GM23338 (cell line): Measurements from ENCODE around the gene CMIP. TPM values are rescaled to one million over a fixed set of nuclear protein-coding genes. Genes with fewer than 3 reads are reported as not detected.

ENCODE experiments used
- ATAC-seq: fragments of 200-7000 bp; cut with Tn5 transposase; 3 replicates; pipeline ENCODE4 v1.9.1; 2020
- DNase-seq: peaks from one replicate; pipeline ENCODE4 v3.0.0-alpha.2; 2015; ENCODE audit warnings: low spot score
- H2AFZ ChIP-seq: fragments of 200-600 bp; sonication (generic); 2 replicates; pipeline ENCODE4 v1.8.0; 2016; ENCODE audit warnings: antibody characterized with exemption, mild to moderate bottlenecking, moderate library complexity
- H3F3A ChIP-seq: fragments of 200-600 bp; sonication (generic); replicated peaks from 2 replicates; pipeline ENCODE4 v1.8.0; 2017; ENCODE audit warnings: antibody characterized with exemption, mixed run types, low read depth
- H3K27ac ChIP-seq: fragments of 200-600 bp; sonication (generic); 2 replicates; pipeline ENCODE4 v1.6.1; 2016; ENCODE audit warnings: low read depth
- H3K27me3 ChIP-seq: fragments of 200-600 bp; sonication (generic); 2 replicates; pipeline ENCODE4 v1.8.0; 2016; ENCODE audit warnings: mild to moderate bottlenecking, mixed run types, moderate library complexity; ENCODE audit not compliant: insufficient read depth
- H3K36me3 ChIP-seq: fragments of 200-600 bp; sonication (generic); 2 replicates; pipeline ENCODE4 v1.8.0; 2016; ENCODE audit warnings: mild to moderate bottlenecking; ENCODE audit not compliant: insufficient read depth
- H3K4me1 ChIP-seq: fragments of 200-600 bp; sonication (generic); 2 replicates; pipeline ENCODE4 v1.8.0; 2016; ENCODE audit warnings: mild to moderate bottlenecking, moderate library complexity; ENCODE audit not compliant: insufficient read depth
- H3K4me2 ChIP-seq: fragments of 200-600 bp; sonication (generic); 2 replicates; pipeline ENCODE4 v1.7.1; 2017; ENCODE audit warnings: mixed run types
- H3K4me3 ChIP-seq: fragments of 200-600 bp; sonication (generic); 2 replicates; pipeline ENCODE4 v1.6.1; 2016; ENCODE audit warnings: mixed run types
- H3K79me2 ChIP-seq: fragments of 200-600 bp; sonication (generic); replicated peaks from 2 replicates; pipeline ENCODE4 v1.8.0; 2017; ENCODE audit warnings: mild to moderate bottlenecking; ENCODE audit not compliant: insufficient read depth
- H3K9me2 ChIP-seq: fragments of 200-600 bp; sonication (generic); 2 replicates; pipeline ENCODE4 v1.8.0; 2017; ENCODE audit not compliant: insufficient read depth
- H4K20me1 ChIP-seq: fragments of 200-600 bp; sonication (generic); replicated peaks from 2 replicates; pipeline ENCODE4 v1.8.0; 2017; ENCODE audit warnings: mild to moderate bottlenecking; ENCODE audit not compliant: insufficient read depth
- H3K27ac Mint-ChIP-seq: 2 replicates; pipeline ENCODE4 v1.8.0; 2020; ENCODE audit warnings: inconsistent platforms, mild to moderate bottlenecking, moderate library complexity, mixed read lengths
- H3K27me3 Mint-ChIP-seq: 3 replicates; pipeline ENCODE4 v1.8.0; 2022; ENCODE audit warnings: low read depth, mild to moderate bottlenecking, moderate library complexity, mixed read lengths, inconsistent platforms; ENCODE audit not compliant: insufficient read depth, poor library complexity
- H3K36me3 Mint-ChIP-seq: 3 replicates; pipeline ENCODE4 v1.8.0; 2021; ENCODE audit warnings: low read depth, mild to moderate bottlenecking, inconsistent platforms, moderate library complexity, mixed read lengths
- H3K4me1 Mint-ChIP-seq: 3 replicates; pipeline ENCODE4 v1.8.0; 2020; ENCODE audit warnings: mild to moderate bottlenecking, inconsistent platforms, mixed read lengths
- H3K4me3 Mint-ChIP-seq: 3 replicates; pipeline ENCODE4 v1.8.0; 2021; ENCODE audit warnings: moderate library complexity, mild to moderate bottlenecking, inconsistent platforms, mixed read lengths
- H3K9me3 Mint-ChIP-seq: 3 replicates; pipeline ENCODE4 v1.8.0; 2020; ENCODE audit warnings: moderate library complexity, mild to moderate bottlenecking, inconsistent platforms, mixed read lengths
- CREB1 ChIP-seq: fragments of 250-450 bp; sonication (Bioruptor Pico); IDR thresholded peaks from 2 replicates; pipeline ENCODE4 v1.5.0; 2020; ENCODE audit warnings: low read depth, mild to moderate bottlenecking, moderate library complexity
- EZH2 ChIP-seq: fragments of 200-600 bp; sonication (generic); IDR thresholded peaks from one replicate; pipeline ENCODE4 v1.8.0; 2017; ENCODE audit warnings: antibody characterized with exemption, mild to moderate bottlenecking, low read depth; ENCODE audit not compliant: unreplicated experiment
- EZH2phosphoT487 ChIP-seq: fragments of 200-600 bp; sonication (generic); IDR thresholded peaks from one replicate; pipeline ENCODE4 v1.8.1; 2018; ENCODE audit warnings: antibody characterized with exemption; ENCODE audit not compliant: unreplicated experiment
- JUNB ChIP-seq: IDR thresholded peaks from one replicate; pipeline ENCODE4 v1.6.1; 2016; ENCODE audit warnings: antibody characterized with exemption; ENCODE audit not compliant: unreplicated experiment
- NANOG ChIP-seq: IDR thresholded peaks from 2 replicates; pipeline ENCODE4 v1.6.1; 2016; ENCODE audit warnings: antibody characterized with exemption, borderline replicate concordance
- POLR2AphosphoS5 ChIP-seq: IDR thresholded peaks from 2 replicates; pipeline ENCODE4 v1.6.1; 2016; ENCODE audit warnings: antibody characterized with exemption, low read depth
- STAT1 ChIP-seq: IDR thresholded peaks from one replicate; pipeline ENCODE4 v1.6.1; 2016; ENCODE audit warnings: antibody characterized with exemption; ENCODE audit not compliant: unreplicated experiment
- ZNF114 ChIP-seq: fragments of 250-450 bp; sonication (Bioruptor Pico); IDR thresholded peaks from 2 replicates; pipeline ENCODE4 v1.5.0; 2020; ENCODE audit warnings: mild to moderate bottlenecking, moderate library complexity
- ZNF331 ChIP-seq: fragments of 250-450 bp; sonication (Bioruptor Pico); IDR thresholded peaks from 2 replicates; pipeline ENCODE4 v1.5.0; 2020; ENCODE audit warnings: low read depth, mild to moderate bottlenecking, moderate library complexity
- polyA plus RNA-seq: library from polyadenylated mRNA; unstranded; fragments of >200 nt; fragmentation: Nextera tagmentation; extraction: Ambion mirVana; gene quantifications from 2 replicates; pipeline ENCODE4 v1.2.1, GENCODE V29; 2016
- total RNA-seq: library from RNA; depleted of rRNA; stranded (reverse); fragments of >200 nt; shearing (Covaris generic); gene quantifications from 2 replicates; pipeline ENCODE4 v1.2.3, GENCODE V29; 2014
- TF ChIP-seq, protein P1 (sequence below): IDR thresholded peaks from one replicate; pipeline ENCODE4 v1.6.1; 2018; ENCODE audit warnings: antibody characterized with exemption; ENCODE audit not compliant: unreplicated experiment
- TF ChIP-seq, protein P2 (sequence below): IDR thresholded peaks from 2 replicates; pipeline ENCODE4 v1.6.1; 2016; ENCODE audit warnings: antibody characterized with exemption
- TF ChIP-seq, protein P3 (sequence below), 2 experiments: fragments of 200-600 bp in 1 of 2; sonication (generic) in 1 of 2; conservative IDR thresholded peaks; 2 replicates each; pipeline versions ENCODE4 v1.5.1 to v1.6.1; 2016 to 2017; ENCODE audit warnings: antibody characterized with exemption in 2 of 2, low read depth in 2 of 2, mild to moderate bottlenecking in 2 of 2, moderate library complexity in 1 of 2

The CMIP gene
- total and polyA plus RNA-seq, 2 experiments from 2014 or later: 9.5 to 62.3 TPM

DNA sequence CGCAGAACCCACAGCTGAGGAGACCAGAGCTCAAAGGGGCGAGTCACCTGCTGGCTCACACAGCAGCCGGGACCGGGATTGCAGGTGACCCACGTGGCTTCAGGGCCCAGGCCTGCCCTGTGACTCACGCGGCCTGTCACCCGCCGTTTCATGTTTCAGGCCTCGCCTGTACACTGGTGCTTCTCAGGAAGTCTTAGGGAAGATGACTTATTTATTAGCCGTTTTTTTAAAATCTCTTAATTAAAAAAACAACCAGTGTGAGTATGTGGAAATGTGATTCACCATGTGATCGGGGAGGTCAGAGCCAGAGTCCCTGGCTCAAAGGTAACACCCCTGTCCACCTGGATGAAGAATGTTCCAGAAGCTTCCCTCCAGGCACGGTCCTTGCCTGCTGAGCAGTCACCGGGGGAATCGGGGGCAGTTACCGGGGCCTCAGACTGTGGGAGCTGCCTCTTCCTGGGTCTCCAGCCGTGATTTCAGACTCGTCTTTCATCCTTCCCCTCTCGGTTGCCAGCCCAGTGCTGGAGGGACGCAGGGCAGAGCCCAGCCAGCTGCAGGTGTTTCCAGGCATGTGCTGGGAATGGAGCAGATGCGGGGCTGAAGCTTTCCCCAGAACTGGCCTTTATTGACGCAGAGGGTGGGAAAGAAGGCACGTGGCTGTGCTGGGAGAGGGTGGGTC, 49.3 kb downstream of the CMIP start:
- Histone ChIP-seq H3K27me3 (no peaks in the 10 kb centered on the region), H3K4me2 (no peak overlapping the region), H3K36me3 (no peaks in the 10 kb centered on the region), H3K4me3 (no peak overlapping the region), H3K79me2 (peaks cover 88% of the 10 kb centered on the region), H3F3A (0 out of 2 replicates have a peak, but pooled peaks cover 6% of the 10 kb centered on the region), H4K20me1 (peaks cover 29% of the 10 kb centered on the region), H3K9me2 (no peaks in the 10 kb centered on the region), H3K4me1 (peaks cover 8% of the 10 kb centered on the region), H3K27ac (peak overlapping the region; percentile 59), H2AFZ (no peak overlapping the region)
- DNase-seq (no peak), ATAC-seq (peak; percentile 17)
- Mint-ChIP-seq H3K36me3 (no peaks in the 10 kb centered on the region; the same call in 2 of the 3 replicates), H3K4me3 (no peak overlapping the region), H3K27ac (peak overlapping the region; percentile 78), H3K4me1 (peaks cover 49% of the 10 kb centered on the region), H3K27me3 (peaks cover 12% of the 10 kb centered on the region), H3K9me3 (no peaks in the 10 kb centered on the region; the same call in 2 of the 3 replicates)
- TF ChIP-seq NANOG (no peak), POLR2AphosphoS5 (no peak), EZH2phosphoT487 (no peak), EZH2 (no peak)
- TF ChIP-seq, protein P1, sequence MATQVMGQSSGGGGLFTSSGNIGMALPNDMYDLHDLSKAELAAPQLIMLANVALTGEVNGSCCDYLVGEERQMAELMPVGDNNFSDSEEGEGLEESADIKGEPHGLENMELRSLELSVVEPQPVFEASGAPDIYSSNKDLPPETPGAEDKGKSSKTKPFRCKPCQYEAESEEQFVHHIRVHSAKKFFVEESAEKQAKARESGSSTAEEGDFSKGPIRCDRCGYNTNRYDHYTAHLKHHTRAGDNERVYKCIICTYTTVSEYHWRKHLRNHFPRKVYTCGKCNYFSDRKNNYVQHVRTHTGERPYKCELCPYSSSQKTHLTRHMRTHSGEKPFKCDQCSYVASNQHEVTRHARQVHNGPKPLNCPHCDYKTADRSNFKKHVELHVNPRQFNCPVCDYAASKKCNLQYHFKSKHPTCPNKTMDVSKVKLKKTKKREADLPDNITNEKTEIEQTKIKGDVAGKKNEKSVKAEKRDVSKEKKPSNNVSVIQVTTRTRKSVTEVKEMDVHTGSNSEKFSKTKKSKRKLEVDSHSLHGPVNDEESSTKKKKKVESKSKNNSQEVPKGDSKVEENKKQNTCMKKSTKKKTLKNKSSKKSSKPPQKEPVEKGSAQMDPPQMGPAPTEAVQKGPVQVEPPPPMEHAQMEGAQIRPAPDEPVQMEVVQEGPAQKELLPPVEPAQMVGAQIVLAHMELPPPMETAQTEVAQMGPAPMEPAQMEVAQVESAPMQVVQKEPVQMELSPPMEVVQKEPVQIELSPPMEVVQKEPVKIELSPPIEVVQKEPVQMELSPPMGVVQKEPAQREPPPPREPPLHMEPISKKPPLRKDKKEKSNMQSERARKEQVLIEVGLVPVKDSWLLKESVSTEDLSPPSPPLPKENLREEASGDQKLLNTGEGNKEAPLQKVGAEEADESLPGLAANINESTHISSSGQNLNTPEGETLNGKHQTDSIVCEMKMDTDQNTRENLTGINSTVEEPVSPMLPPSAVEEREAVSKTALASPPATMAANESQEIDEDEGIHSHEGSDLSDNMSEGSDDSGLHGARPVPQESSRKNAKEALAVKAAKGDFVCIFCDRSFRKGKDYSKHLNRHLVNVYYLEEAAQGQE: no peak

DNA sequence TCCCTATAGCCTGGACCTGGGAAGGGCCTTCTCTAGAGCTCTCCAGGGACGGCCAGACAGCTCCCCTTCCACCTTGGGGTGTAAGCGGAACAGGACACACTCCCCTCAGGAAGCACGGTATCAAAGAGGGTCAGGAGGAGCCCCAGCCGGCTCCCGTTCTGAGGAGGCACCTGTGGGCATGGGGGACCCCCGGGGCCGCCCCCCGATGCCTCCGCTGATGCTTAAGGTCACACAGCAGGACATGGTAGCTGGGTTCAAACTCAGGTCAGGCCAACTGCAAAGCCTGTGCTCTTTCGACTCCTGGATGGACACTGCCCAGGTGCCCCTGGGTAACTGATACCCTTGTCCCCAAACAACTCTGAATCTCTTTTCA, 49.8 kb downstream of the CMIP start:
- H2AFZ ChIP-seq: no peak overlapping the region
- no peak overlapping the region for H3K27ac Mint-ChIP-seq
- peaks cover 28% of the 10 kb centered on the region for H4K20me1 ChIP-seq
- H3K36me3 Mint-ChIP-seq: no peaks in the 10 kb centered on the region; the same call in 2 of the 3 replicates
- H3K27me3 ChIP-seq: no peaks in the 10 kb centered on the region
- H3K4me1 ChIP-seq: peaks cover 8% of the 10 kb centered on the region
- no peaks in the 10 kb centered on the region for H3K9me2 ChIP-seq
- ATAC-seq (no peak), DNase-seq (no peak)
- no peaks in the 10 kb centered on the region; the same call in 2 of the 3 replicates for H3K9me3 Mint-ChIP-seq
- no peaks in the 10 kb centered on the region for H3K36me3 ChIP-seq
- H3K4me1 Mint-ChIP-seq: peaks cover 51% of the 10 kb centered on the region
- H3K27me3 Mint-ChIP-seq: peaks cover 11% of the 10 kb centered on the region
- no peak overlapping the region for H3K4me3 Mint-ChIP-seq
- H3K79me2 ChIP-seq: peaks cover 82% of the 10 kb centered on the region
- no peak overlapping the region; the same call in 1 of the 2 replicates for H3K27ac ChIP-seq
- no peak overlapping the region for H3K4me3 ChIP-seq
- H3F3A ChIP-seq: 0 out of 2 replicates have a peak, but pooled peaks cover 6% of the 10 kb centered on the region
- H3K4me2 ChIP-seq: no peak overlapping the region
- no peak for TF ChIP-seq EZH2phosphoT487
- no peak for TF ChIP-seq ZNF114 (CRISPR knock-in tag)
- TF ChIP-seq, protein P2, sequence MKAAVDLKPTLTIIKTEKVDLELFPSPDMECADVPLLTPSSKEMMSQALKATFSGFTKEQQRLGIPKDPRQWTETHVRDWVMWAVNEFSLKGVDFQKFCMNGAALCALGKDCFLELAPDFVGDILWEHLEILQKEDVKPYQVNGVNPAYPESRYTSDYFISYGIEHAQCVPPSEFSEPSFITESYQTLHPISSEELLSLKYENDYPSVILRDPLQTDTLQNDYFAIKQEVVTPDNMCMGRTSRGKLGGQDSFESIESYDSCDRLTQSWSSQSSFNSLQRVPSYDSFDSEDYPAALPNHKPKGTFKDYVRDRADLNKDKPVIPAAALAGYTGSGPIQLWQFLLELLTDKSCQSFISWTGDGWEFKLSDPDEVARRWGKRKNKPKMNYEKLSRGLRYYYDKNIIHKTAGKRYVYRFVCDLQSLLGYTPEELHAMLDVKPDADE: no peak
- TF ChIP-seq NANOG: no peak
- TF ChIP-seq JUNB: no peak
- TF ChIP-seq CREB1 (CRISPR knock-in tag): no peak
- TF ChIP-seq STAT1: no peak
- TF ChIP-seq, protein P1: no peak
- TF ChIP-seq, protein P3, sequence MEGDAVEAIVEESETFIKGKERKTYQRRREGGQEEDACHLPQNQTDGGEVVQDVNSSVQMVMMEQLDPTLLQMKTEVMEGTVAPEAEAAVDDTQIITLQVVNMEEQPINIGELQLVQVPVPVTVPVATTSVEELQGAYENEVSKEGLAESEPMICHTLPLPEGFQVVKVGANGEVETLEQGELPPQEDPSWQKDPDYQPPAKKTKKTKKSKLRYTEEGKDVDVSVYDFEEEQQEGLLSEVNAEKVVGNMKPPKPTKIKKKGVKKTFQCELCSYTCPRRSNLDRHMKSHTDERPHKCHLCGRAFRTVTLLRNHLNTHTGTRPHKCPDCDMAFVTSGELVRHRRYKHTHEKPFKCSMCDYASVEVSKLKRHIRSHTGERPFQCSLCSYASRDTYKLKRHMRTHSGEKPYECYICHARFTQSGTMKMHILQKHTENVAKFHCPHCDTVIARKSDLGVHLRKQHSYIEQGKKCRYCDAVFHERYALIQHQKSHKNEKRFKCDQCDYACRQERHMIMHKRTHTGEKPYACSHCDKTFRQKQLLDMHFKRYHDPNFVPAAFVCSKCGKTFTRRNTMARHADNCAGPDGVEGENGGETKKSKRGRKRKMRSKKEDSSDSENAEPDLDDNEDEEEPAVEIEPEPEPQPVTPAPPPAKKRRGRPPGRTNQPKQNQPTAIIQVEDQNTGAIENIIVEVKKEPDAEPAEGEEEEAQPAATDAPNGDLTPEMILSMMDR (conservative IDR thresholded peaks at IDR 0.05; ENCODE audit: low read depth in 2 of 2): no peak
- TF ChIP-seq ZNF331 (CRISPR knock-in tag): no peak
